ACHN (cell line): Measurements from ENCODE around the gene TRMT61A.

Experiments
- DNase-seq: peaks from one replicate; pipeline ENCODE4 v3.0.0-alpha.2; 2015
- in situ Hi-C: cut with HindIII; loops from 2 replicates; pipeline ENCODE4 v1.10.0; 2017; ENCODE audit warnings: low sequenced_read_pairs, low pct_ligation_motif_present, low pct_unique_long_range_greater_than_20kb

Gene TRMT61A

GRCh38 chr14:103531421-103532215, 2.6 kb downstream of the TRMT61A start:
- in situ Hi-C loops: no loop called here

DNA sequence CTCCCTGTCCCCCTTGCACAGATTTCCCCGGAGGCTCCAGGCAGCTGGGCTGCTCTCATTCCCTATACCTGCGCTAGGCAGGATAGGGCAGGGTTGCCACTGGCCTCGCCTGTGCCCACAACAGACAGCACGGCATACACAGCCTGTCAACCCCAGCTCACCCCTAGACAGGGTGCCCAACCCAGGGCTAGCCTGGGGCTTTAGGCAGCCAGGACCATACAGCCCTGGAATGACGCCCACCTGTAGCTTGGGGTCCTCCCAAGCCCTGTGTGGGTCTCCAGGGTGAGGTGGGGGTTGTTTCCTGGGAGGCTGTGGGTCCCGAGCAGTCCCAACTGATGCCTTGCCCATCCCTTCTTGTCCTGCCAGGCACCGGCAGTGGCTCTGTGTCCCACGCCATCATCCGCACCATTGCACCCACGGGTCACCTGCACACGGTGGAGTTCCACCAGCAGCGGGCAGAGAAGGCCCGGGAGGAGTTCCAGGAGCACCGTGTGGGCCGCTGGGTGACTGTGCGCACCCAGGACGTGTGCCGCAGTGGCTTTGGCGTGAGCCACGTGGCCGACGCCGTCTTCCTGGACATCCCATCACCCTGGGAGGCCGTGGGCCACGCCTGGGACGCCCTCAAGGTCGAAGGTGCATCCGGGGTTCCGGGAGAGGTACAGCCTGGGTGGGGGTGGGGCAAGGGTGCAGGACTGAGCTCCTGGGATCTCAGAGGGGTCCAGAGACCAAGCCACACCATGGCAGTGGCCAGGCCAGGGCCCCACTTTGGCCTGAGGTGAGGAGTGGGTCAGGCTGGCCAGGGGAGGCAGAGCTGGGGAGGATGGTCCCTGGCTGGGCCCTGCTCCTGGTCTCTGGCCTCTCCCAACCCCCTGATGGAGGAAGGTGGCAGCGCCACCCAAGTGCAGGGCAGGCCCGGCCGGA, 3.5 kb downstream of the TRMT61A start:
- in situ Hi-C loops: no loop called here

More at GRCh38 chr14:103531421-103532215, 2.6 kb downstream of the TRMT61A start:
- no peak for DNase-seq

DNA sequence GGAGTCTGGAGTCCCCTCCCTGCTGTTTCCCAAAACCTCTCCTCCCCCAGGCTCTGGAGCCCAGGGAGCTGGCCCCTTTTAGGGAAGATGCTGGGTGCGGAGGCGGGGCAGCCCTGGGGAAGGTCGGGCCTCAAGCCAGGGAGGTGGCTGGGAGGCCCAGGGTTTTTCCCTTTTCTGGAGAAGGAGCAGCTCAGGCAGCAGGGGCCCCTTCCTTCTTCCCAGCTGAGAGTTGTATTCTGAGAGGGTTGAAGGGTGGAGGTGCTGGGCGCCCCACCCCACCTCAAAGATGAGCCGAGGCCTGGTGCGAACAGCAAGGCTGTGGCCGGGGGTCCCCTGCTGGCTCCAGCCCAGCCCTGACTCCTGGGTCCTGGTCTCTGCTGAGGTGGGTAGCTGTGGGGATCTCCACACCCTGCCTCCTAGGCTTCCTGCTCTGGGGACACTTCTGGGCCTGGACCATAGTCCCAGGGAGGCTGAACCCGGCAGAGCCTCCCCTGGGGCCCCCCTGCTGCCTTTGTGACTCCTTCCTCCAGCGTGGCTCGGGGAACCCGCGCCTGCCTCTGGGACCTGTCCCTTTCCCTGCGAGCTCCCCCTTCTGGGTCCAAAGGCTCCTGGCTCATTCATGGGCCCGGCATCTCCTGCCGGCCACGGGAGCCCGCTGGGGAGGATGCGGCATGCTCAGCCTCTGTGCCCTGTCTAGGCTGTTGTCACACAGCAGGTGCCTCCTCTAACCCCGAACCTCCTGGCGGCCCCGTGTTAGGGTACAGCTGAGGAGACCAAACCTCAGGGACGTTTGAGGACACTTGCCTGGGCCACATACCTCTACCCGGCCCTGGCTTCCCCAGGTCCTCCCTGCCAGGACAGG, 4.4 kb downstream of the TRMT61A start:
- DNase-seq: no peak
- in situ Hi-C loops: no loop called here

More for the DNA sequence above, 3.5 kb downstream of the TRMT61A start:
- no peak for DNase-seq

DNA sequence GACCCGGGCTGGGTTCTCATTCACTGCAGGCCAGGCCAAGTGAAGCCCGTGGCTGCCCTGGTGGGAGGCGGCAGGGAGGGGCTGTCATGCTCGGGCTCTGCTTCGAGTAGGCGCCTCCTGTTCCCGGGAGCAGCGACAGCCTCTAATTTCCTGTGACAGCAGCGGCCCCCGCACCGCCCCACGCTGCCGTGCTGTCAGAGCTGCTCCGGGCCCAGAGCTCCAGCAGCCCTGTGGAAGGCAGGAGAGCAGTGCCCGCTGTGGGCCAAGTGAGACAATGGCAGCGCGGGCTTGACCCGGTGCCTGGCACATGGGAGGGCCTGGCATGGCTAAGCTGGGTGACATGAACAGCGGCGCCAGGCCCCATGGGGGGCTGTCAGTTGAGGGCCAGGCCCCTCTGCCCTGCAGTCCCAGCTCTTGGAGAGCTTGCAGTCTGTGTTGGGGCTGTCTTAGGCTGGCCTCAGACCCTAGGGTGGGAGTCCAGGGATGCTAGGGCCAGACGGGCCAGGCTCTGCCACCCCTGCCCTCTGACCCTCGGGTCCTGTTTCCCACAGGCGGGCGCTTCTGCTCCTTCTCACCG, 5.1 kb downstream of the TRMT61A start:
- in situ Hi-C loops: no loop called here
- no peak for DNase-seq

GRCh38 chr14:103534576-103535061, 5.6 kb downstream of the TRMT61A start:
- in situ Hi-C loops: no loop called here
- no peak for DNase-seq

DNA sequence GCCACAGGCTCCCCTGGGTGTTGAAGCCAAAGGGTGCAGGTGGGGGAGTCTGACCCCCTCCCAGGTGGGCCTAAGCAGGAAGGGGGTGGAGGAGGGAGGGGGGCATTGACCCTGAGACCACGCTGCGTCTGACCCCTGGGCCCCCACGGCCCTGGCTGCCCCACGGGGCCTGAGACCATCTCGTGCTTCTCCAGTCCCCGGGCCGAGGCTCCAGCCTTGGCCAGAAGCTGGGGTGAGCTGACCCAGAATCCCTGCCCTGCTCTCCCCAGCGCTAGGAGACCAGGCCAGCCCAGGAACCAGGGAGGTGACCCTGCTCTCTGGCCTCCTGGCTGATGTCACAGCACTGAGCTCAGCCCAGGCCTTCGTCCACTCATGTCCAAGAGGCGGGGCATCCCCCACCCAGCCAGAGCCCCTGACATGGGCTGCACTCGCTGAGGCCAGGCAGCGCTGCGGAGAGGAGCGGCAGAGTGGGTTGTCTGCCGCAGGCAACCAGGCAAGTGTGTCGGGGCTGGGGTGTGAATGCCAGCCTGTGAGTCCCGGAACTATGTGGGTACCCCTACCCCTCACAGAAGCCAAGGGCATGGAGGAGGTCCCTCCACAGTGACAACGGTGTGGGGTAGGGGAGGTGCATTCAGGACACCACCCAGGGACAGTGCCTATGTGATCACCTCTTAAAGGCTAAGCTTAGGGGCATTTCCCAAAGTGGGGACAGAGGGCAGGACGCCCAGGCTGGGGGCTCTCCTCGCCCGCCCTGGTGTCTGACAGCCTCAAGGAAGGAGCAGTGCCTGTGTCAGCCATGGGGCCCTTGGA, 6.3 kb downstream of the TRMT61A start:
- no peak for DNase-seq

DNA sequence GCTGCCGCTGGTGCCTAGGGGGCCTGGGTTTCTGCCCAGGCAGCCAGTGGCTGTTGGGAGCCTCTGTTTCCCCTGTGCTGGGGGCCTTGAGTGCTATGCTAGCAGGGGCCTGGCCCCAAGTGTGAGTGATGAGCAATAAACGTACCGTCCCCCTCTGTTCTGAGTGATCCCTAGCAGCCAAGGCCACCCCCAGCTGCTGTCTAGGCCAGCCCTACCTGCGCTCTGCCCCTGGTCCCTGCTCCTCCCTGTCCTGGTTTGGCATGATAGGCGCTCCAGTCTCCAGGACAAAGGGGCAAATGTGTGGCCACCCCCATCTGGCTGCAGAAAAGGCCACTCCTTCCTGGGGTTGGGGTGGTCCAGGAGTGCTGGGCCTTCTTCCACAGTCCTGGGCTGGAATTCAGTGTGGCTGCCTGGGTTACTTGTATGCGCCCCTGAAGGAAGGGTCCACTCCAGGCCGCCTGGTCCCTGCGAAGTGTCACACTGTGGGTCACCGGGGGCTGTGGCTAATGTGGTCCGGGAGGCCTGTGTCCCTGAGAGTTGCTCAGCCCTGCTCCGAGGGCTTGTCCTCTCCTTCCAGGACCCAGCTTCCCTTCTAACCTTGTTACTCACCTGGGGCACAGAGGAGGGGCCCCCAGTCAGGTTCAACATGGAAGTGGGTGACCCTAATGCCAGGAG, 7.0 kb downstream of the TRMT61A start:
- no peak for DNase-seq
- in situ Hi-C loops: no loop called here

More for the DNA sequence above, 6.3 kb downstream of the TRMT61A start:
- in situ Hi-C loops: no loop called here

- in situ Hi-C loops: no loop called here
Measured at GRCh38 chr14:103536693-103537092, 7.7 kb downstream of the TRMT61A start.

DNA sequence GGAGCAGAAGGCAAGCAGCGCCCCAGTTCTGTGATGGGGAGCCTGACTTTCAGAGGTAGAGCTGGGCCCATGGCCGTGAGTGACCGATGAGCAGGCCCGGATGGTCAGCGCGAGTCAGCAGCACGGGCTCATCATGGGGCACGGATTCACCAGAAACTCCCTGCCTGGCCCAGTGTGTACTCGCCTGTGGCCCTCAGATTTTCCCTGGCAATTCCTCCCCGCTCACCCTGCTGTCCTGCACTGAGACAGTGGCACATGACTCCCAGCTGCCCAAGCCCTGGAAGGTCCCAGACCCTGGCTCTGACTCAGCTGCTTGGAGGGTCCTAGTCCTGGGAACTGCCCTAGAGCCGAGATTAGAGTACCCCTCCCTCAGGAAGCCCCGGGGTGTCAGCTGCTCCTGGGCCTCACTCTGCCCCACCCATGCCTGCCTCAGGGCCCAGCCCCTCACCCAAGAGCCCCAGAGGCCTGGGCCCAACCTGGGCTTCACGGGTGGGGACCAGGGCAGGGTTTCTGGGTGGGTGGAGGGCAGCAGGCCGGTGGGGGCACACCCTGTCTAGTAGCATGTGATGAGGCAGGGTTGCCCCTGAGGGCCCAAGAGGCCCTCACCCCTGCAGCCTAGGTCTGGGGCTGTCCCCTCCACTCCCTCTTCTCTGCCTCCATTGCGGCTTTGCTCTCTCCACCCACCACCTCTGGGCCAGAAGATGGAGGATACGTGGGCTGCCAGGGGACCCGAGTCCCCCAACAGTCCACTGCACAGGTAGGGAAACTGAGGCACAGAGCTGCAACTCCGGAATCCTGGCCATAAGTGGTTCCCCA, 8.4 kb downstream of the TRMT61A start:
- no peak for DNase-seq
- in situ Hi-C loops: no loop called here

More at GRCh38 chr14:103536693-103537092, 7.7 kb downstream of the TRMT61A start:
- no peak for DNase-seq

- DNase-seq: no peak
- in situ Hi-C loops: no loop called here
Measured at GRCh38 chr14:103538291-103539055, 9.5 kb downstream of the TRMT61A start.

- in situ Hi-C loops: no loop called here
- DNase-seq: no peak
Measured at GRCh38 chr14:103539056-103539825, 10.2 kb downstream of the TRMT61A start.

DNA sequence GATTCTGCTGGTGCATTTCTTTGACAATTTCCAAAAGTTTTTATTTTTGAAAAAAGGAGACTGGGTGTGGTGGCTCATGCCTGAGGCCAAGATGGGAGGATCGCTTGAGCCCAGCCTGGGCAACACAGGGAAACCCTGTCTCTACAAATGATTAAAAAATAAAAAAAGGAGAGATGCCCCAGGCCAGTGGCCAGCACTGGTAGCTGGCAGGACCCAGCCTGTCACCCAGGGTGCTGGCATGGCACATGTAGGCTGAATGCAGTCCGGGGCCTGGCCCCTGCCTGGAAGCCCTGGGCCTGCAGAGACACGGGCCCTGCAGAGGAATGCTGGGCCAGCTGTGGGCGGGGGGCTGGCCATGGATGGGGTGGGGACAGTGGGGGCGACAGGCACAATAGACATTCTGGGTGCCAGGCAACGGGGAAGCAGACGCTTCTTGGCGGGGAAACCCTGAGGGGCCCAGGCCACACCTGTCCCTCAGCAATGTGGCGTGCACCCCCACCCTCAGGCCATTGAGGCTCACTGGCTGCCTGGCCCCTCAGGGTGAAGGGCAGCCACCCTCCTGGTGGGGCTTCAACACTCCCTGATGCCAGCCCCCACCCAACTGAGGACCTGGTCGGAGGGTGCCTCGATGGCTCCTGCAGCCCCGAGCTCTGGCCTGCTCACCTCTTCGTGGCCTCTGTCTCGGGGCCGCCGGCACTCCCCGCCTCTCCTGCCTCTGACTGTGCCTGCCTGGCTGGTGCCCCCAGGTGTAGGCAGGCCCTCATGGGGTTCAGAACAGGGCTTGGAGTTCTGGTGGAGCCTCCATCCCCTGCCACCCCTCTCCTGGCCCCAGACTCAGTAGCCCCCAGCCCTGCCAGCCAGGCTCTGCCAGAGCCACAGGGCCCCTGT, 12.1 kb downstream of the TRMT61A start:
- no peak for DNase-seq
- in situ Hi-C loops: no loop called here

- no peak for DNase-seq
Measured at GRCh38 chr14:103541709-103542604, 13.0 kb downstream of the TRMT61A start.

More at GRCh38 chr14:103541709-103542604, 13.0 kb downstream of the TRMT61A start:
- in situ Hi-C loops: no loop called here
